SK-N-MC (cell line): ENCODE data around the gene TMEM132D.

Source experiments
- EZH2 ChIP-seq: fragments of 200-600 bp; sonication (generic); IDR thresholded peaks from one replicate; pipeline ENCODE4 v1.6.1; 2017; ENCODE audit warnings: antibody characterized with exemption
- POLR2AphosphoS5 ChIP-seq: IDR thresholded peaks from 2 replicates; pipeline ENCODE4 v1.6.1; 2012; ENCODE audit warnings: mild to moderate bottlenecking, low read depth, low read length, borderline replicate concordance

DNA sequence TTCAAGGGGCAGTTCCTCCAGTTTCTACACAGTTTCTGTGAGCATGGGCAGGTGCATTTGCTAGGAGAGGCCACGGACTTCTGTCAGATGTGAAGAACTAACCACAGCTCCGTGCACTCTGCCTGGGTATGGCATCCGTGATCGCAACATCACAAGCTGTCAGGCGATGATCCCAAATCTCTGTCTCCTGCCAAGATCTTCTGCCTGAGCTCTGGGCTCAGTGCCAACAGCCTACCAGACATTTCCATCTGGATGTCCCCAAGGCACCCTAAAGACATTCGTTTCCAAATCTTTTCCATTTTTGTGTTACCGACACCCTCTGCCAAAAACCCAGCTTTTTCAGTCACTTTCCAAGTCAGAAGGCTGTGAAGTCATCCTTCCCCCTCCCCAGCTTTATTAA lies 758.4 kb downstream of the TMEM132D start:
- TF ChIP-seq POLR2AphosphoS5 (no peak), EZH2 (no peak)
